ENCODE results near the gene SLITRK6.
"Not testable (repeated sequence)": the region's sequence is repeated elsewhere in the genome, so short reads cannot be mapped to it uniquely, and the experiment has no call there.

SLITRK6 gene

DNA sequence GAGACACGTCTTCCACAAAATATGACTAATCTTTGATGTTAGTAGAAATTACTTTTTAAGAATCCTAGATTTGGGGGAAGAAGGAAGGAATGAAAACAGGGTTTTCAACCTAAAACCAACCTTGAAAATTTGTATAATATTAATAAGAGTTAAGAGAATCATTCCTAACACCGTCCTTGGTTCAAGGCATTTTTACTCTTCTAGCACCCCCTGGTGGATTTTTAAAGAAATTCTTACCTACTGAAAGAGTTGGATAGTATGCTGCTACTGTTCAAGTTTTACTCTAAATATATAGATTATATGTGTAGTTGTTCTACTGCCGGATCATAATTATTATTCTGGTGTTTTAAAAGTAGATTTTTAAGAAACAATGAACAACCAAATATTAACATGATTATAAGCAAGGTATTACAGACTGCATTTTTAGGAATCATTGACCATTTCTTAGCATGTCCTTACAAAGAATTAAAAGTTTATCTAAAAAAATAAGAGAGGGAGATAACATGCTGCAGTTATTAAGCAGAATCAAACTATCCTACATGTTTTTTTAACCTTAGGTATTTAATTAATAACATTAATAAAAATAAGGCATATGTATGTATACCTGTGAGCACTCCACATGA lies 7.4 kb upstream of the SLITRK6 start:
- H3K4me1 ChIP-seq: no peaks in the 10 kb centered on the region
- no peaks in the 10 kb centered on the region for H3K27me3 ChIP-seq
- H3K36me3 ChIP-seq: no peaks in the 10 kb centered on the region
- H3K9ac ChIP-seq: no peak overlapping the region
- H3K4me3 ChIP-seq: no peak overlapping the region
- no peaks in the 10 kb centered on the region for H4K20me1 ChIP-seq
- no peaks in the 10 kb centered on the region for H3K9me3 ChIP-seq
- TF ChIP-seq Cebpa-rat (IDR thresholded peaks at IDR 0.05): no peak
- no peak overlapping the region for H3K27ac ChIP-seq
- no peak overlapping the region for H3K4me2 ChIP-seq

DNA sequence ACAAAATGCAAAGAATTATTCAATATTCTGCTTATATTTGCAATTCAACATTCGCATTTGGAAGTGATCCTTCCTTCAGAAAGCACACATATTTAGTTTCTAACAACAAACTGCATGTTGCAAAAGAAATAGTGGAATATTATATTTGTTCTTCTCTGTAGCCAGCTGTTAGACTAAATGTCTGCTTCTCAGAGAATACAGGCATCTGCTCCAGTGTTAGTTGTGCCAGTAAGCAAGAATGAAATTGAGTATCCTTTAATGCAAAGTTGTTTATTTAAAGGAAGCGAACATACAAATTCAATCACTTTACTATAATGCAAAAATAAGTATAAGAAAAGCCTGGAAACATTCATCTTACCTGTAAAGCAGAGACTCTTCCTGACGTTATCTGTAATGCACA lies 663 bp downstream of the SLITRK6 start:
- H3K4me1 ChIP-seq: no peaks in the 10 kb centered on the region
- H3K9me3 ChIP-seq: no peaks in the 10 kb centered on the region
- H3K4me2 ChIP-seq: no peak overlapping the region
- H3K9ac ChIP-seq: no peak overlapping the region
- H3K4me3 ChIP-seq: no peak overlapping the region
- H4K20me1 ChIP-seq: no peaks in the 10 kb centered on the region
- H3K27ac ChIP-seq: no peak overlapping the region
- no peaks in the 10 kb centered on the region for H3K27me3 ChIP-seq
- TF ChIP-seq Cebpa-rat (IDR thresholded peaks at IDR 0.05): no peak
- H3K36me3 ChIP-seq: no peaks in the 10 kb centered on the region

DNA sequence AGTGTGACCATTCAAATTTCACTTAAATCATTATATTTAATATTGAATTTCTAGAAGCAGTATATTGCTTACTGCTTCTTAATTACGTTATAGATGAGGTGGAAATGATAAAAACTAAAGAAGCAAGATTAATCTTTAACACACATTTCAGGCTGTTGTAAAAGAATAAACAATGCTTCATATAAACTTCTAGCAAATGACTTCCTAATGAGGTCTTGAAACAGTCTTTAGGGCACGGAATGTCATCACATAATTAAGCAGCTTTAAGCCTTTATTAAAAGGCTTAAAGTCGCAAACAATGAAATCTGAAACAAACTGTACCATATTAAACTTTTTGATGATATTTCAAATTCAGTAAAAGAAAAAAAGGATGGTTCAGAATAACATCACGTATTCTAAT lies 1.9 kb downstream of the SLITRK6 start:
- H3K4me2 ChIP-seq: no peak overlapping the region
- no peak for TF ChIP-seq Cebpa-rat (IDR thresholded peaks at IDR 0.05)
- H3K27ac ChIP-seq: no peak overlapping the region

DNA sequence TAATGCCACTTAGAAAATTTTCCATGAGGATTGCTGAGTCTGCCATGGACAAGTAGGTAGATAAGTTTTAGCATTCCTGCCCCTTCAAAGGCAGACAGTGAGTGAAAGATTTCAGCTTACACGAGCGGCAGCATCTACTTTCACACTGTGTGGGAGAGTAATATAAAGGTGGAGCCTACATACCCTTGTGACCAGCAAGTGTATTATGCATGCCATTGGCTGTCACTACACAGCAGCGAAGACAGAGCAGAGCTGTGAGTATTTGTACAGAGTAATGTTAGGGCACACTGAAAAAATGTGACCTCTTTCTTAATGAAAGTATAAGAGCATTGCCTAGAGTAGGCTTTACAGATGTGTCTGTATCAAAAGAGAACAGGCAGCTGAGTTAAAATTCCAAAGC lies 14.0 kb downstream of the SLITRK6 start:
- TF ChIP-seq Cebpa-rat (IDR thresholded peaks at IDR 0.05): no peak
- Histone ChIP-seq H3K4me2 (no peak overlapping the region), H3K9me3 (no peaks in the 10 kb centered on the region), H3K4me3 (no peak overlapping the region), H3K36me3 (no peaks in the 10 kb centered on the region), H3K27me3 (no peaks in the 10 kb centered on the region), H4K20me1 (no peaks in the 10 kb centered on the region), H3K9ac (no peak overlapping the region), H3K4me1 (no peaks in the 10 kb centered on the region), H3K27ac (no peak overlapping the region)

More for the DNA sequence above, 1.9 kb downstream of the SLITRK6 start:
- Histone ChIP-seq H3K4me1 (no peaks in the 10 kb centered on the region), H3K9ac (no peak overlapping the region), H3K9me3 (no peaks in the 10 kb centered on the region), H3K4me3 (no peak overlapping the region), H3K27me3 (no peaks in the 10 kb centered on the region), H3K36me3 (no peaks in the 10 kb centered on the region), H4K20me1 (no peaks in the 10 kb centered on the region)

DNA sequence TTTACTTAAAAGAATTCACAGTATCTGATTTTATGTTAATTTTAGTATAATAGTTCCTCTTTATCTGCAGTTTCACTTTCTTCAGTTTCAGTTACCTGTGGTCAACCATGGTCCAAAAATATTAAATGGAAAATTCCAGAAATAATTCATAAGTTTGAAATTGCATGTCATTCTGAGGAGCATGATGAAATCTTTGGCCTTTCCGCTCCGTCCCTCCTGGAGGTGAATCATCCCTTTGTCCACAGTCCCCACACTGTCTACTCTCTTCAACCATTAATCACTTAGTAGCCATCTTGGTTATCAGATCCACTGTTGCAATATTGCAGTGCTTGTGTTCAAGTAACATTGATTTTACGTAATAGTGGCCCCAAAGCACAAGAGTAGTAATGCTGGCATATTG lies 26.9 kb downstream of the SLITRK6 start:
- peak overlapping the region; percentile 49 for H3K4me2 ChIP-seq
- no peak for TF ChIP-seq Cebpa-rat (IDR thresholded peaks at IDR 0.05)

DNA sequence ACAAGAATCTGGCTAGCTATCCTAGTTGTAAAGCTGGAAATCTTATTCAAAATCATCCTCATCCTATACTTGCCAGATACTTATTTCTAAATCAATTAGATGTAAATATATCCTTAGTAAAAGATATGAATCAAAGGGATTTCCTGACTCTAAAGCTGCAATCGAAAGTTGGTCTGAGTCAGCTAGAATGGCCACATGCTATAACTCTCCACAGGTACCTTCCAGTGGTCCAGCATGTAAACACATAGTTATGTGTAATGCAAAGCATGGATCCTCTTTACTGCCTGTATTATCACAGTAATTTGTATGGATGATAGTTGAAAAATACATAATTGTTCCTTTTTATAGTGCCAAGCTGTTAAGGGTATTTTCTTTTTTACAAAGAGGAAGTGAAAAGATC lies 27.4 kb downstream of the SLITRK6 start:
- H3K9ac ChIP-seq: no peak overlapping the region
- no peak overlapping the region for H3K4me3 ChIP-seq
- no peaks in the 10 kb centered on the region for H3K36me3 ChIP-seq
- peaks cover 12% of the 10 kb centered on the region for H3K4me1 ChIP-seq
- H4K20me1 ChIP-seq: no peaks in the 10 kb centered on the region
- peak overlapping the region; percentile 49 for H3K4me2 ChIP-seq
- no peak overlapping the region for H3K27ac ChIP-seq
- peaks cover 11% of the 10 kb centered on the region for H3K9me3 ChIP-seq
- no peaks in the 10 kb centered on the region for H3K27me3 ChIP-seq
- no peak for TF ChIP-seq Cebpa-rat (IDR thresholded peaks at IDR 0.05)

More for the DNA sequence above, 26.9 kb downstream of the SLITRK6 start:
- Histone ChIP-seq H3K4me1 (peaks cover 12% of the 10 kb centered on the region), H3K36me3 (no peaks in the 10 kb centered on the region), H4K20me1 (no peaks in the 10 kb centered on the region), H3K9me3 (peaks cover 11% of the 10 kb centered on the region), H3K9ac (no peak overlapping the region), H3K27ac (no peak overlapping the region), H3K4me3 (no peak overlapping the region), H3K27me3 (no peaks in the 10 kb centered on the region)

DNA sequence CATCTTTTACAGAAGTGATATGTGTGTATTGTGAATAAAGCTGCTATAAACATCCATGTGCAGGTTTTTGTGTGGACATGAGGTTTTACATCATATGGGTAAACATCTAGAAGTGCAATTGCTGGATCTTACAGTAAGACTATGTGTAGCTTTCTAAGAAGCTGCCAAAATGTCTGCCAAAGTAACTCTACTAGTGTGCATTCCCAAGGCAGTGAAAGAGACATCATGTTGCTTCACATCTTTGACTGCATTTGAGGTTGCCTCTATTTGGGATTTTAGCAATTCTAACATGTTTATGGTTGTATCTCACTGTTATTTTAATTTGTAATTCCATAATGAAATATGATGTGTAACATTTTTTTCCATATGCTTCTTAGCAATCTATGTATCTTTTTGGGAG lies 30.3 kb downstream of the SLITRK6 start:
- Histone ChIP-seq H3K4me3 (no peak overlapping the region), H3K4me1 (peaks cover 12% of the 10 kb centered on the region), H3K27me3 (no peaks in the 10 kb centered on the region), H3K4me2 (no peak overlapping the region), H3K36me3 (no peaks in the 10 kb centered on the region), H3K9ac (no peak overlapping the region), H4K20me1 (no peaks in the 10 kb centered on the region), H3K27ac (no peak overlapping the region), H3K9me3 (peaks cover 2% of the 10 kb centered on the region; the same call in 1 of the 2 replicates)
- TF ChIP-seq Cebpa-rat (IDR thresholded peaks at IDR 0.05): no peak

DNA sequence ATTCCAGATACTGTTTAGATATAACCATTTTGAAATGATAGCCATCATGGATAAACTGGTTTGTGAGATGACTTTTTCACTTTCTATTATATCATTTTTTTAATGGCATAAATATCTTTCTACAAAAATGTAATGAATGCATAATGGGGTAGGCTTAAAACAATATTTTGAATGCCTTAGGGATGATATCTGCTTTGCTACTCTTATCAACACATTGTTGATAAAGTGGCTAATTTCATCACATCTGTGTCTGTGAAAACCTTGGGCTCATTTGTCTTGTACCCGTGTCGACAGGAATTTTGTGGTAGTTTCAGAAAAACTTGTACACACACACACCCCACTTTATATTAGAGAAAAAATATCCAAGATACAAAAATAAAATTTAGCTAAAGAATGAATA lies 44.1 kb downstream of the SLITRK6 start:
- H3K27ac ChIP-seq: no peak overlapping the region
- H3K4me3 ChIP-seq: no peak overlapping the region
- no peaks in the 10 kb centered on the region for H4K20me1 ChIP-seq
- H3K4me1 ChIP-seq: no peaks in the 10 kb centered on the region
- no peaks in the 10 kb centered on the region for H3K9me3 ChIP-seq
- no peaks in the 10 kb centered on the region for H3K36me3 ChIP-seq
- H3K9ac ChIP-seq: no peak overlapping the region
- no peak overlapping the region for H3K4me2 ChIP-seq
- no peak for TF ChIP-seq Cebpa-rat (IDR thresholded peaks at IDR 0.05)
- H3K27me3 ChIP-seq: no peaks in the 10 kb centered on the region

DNA sequence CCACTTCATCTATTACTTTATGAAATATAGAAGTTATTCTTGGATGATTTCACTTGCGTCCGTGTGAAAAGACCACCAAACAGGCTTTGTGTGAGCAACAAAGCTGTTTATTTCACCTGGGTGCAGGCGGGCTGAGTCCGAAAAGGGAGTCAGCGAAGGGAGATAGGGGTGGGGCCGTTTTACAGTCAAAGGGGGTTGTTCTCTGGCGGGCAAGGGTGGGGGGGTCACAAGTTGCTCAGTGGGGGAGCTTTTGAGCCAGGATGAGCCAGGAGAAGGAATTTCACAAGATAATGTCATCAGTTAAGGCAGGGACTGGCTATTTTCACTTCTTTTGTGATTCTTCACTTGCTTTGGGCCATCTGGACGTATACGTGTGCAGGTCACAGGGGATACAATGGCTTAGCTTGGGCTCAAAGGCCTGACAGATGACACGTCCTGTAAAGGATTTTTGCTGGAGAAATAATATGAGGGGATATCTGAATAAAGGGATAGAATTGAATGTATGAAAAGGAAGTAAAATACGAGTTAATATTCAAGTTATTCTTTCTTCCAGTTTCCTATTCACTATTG lies 55.9 kb downstream of the SLITRK6 start:
- H3K27me3 ChIP-seq, H3K9ac ChIP-seq, H3K4me1 ChIP-seq, H3K36me3 ChIP-seq, H3K9me3 ChIP-seq, H3K27ac ChIP-seq, H3K4me3 ChIP-seq, H4K20me1 ChIP-seq, H3K4me2 ChIP-seq: not testable (repeated sequence)

All from BLaER1 (cell line).